T-helper 2 cell treated with Interferon-gamma antibody and Interleukin-4, amounts not matched to agents 5 μg/mL and 100 μg/mL, for 36 hours (primary cell): ENCODE measurements around the gene FCN2.

Experiments
- DNase-seq: peaks from one replicate; pipeline ENCODE4 v3.0.0; 2021; ENCODE audit warnings: low spot score
- H3K27ac Mint-ChIP-seq: one replicate; pipeline ENCODE4 v1.8.0; 2021; ENCODE audit warnings: mild to moderate bottlenecking, mixed read lengths
- H3K27me3 Mint-ChIP-seq: one replicate; pipeline ENCODE4 v1.8.0; 2021; ENCODE audit warnings: low read depth, mixed read lengths
- H3K36me3 Mint-ChIP-seq: one replicate; pipeline ENCODE4 v1.8.0; 2021; ENCODE audit warnings: low read depth, mixed read lengths
- H3K4me1 Mint-ChIP-seq: one replicate; pipeline ENCODE4 v1.8.0; 2021; ENCODE audit warnings: low read depth, mixed read lengths
- H3K4me3 Mint-ChIP-seq: one replicate; pipeline ENCODE4 v1.8.0; 2022; ENCODE audit warnings: mild to moderate bottlenecking, moderate library complexity, mixed read lengths
- H3K9me3 Mint-ChIP-seq: one replicate; pipeline ENCODE4 v1.8.0; 2021; ENCODE audit warnings: mixed read lengths

Gene FCN2

GRCh38 chr9:134869554-134870300, 10.9 kb upstream of the FCN2 start:
- no peaks in the 10 kb centered on the region for H3K27me3 Mint-ChIP-seq
- no peak for DNase-seq
- no peaks in the 10 kb centered on the region for H3K4me1 Mint-ChIP-seq
- no peaks in the 10 kb centered on the region for H3K9me3 Mint-ChIP-seq
- no peak overlapping the region for H3K4me3 Mint-ChIP-seq
- H3K27ac Mint-ChIP-seq = no peak overlapping the region
- no peaks in the 10 kb centered on the region for H3K36me3 Mint-ChIP-seq

GRCh38 chr9:134870301-134870694, 10.3 kb upstream of the FCN2 start:
- no peaks in the 10 kb centered on the region for H3K27me3 Mint-ChIP-seq
- H3K36me3 Mint-ChIP-seq = no peaks in the 10 kb centered on the region
- DNase-seq = no peak
- no peaks in the 10 kb centered on the region for H3K9me3 Mint-ChIP-seq
- no peaks in the 10 kb centered on the region for H3K4me1 Mint-ChIP-seq
- H3K27ac Mint-ChIP-seq = no peak overlapping the region
- H3K4me3 Mint-ChIP-seq = no peak overlapping the region

DNA sequence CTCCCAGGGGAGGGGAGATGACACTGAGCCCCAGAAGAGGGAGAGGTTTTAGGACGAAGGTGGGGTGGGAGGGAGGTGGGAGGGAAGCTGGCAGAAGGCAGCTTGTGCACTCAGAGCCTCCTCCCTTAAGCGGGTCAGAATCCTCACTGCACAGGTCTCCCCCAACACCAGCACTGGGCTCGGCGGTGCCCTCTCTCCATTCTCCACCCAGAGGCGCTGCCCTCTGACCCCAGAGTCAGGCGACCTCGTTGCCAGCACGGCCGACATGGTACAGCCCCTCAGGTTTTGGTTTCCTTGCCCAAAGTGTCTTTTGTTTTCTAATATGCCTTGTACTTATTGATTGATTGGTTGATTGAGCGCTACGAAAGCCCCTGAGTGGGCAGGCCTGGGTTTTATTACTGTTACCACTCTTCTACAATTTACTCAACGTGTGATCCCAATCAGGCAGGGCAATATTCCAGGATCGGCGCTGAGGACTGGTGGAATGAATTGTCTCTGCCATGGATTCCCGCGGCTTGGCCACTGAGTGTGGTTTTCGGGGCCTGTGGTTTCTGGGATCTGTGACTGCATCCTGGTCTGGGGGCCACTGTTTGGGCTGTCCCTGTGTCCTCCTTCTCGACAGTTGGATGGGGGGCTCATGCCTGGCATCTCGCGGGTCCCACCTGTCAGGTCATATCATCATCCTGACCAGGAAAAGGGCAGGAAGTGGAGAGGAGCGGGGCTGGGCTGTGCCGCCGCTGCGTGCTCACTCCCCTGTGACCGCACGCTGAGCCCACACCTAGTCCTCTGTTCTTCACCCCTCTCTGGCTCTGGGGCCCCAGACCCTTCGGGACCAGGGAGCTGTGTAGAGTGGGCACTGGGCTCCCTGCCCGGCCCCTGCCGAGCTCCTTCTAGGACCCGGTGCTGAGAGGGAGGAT, 9.6 kb upstream of the FCN2 start:
- H3K9me3 Mint-ChIP-seq = no peaks in the 10 kb centered on the region
- H3K4me1 Mint-ChIP-seq = no peaks in the 10 kb centered on the region
- no peaks in the 10 kb centered on the region for H3K36me3 Mint-ChIP-seq
- H3K27me3 Mint-ChIP-seq = no peaks in the 10 kb centered on the region
- no peak overlapping the region for H3K27ac Mint-ChIP-seq
- H3K4me3 Mint-ChIP-seq = no peak overlapping the region
- no peak for DNase-seq

- H3K27me3 Mint-ChIP-seq = no peaks in the 10 kb centered on the region
- H3K36me3 Mint-ChIP-seq = no peaks in the 10 kb centered on the region
- no peak overlapping the region for H3K4me3 Mint-ChIP-seq
- no peak for DNase-seq
- H3K4me1 Mint-ChIP-seq = no peaks in the 10 kb centered on the region
- H3K9me3 Mint-ChIP-seq = no peaks in the 10 kb centered on the region
- no peak overlapping the region for H3K27ac Mint-ChIP-seq
These were observed 8.8 kb upstream of the FCN2 start for GRCh38 chr9:134871697-134872340.

DNA sequence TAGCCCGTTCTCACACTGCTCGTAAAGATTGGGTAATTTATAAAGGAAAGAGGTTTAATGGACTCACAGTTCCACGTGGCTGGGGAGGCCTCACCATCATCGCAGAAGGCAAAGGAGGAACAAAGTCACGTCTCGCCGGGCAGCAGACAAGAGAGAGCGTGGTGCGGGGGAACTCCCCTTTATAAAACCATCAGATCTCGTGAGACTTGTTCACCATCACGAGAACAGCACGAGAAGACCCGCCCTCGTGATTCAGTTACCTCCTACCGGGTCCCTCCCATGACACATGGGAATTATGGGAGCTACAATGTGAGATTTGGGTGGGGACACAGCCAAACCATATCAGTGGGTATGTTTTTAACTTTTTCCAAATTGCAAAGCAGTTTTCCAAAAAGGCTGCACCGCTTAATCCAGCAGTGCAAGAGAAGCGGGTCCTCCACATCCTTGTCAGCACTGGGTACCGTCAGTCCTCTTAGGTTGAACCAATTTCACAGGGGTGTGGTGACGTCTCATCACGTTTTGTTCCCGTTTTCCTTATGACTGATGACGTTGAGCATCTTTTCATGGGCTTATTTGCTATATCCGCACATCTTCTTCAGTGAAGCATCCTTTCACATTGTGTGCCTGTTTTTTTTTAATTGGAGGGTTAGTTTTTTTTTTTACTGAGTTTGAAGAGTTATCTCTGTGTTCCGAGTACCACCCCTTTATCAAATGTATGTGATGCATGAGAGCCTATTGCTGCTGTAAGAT, 8.0 kb upstream of the FCN2 start:
- Mint-ChIP-seq H3K4me3 (no peak overlapping the region), H3K27me3 (no peaks in the 10 kb centered on the region), H3K27ac (no peak overlapping the region)

GRCh38 chr9:134875371-134875770, 5.2 kb upstream of the FCN2 start:
- no peak for DNase-seq
- no peak overlapping the region for H3K27ac Mint-ChIP-seq

More for the DNA sequence above, 8.0 kb upstream of the FCN2 start:
- DNase-seq = no peak
- no peaks in the 10 kb centered on the region for H3K36me3 Mint-ChIP-seq
- no peaks in the 10 kb centered on the region for H3K9me3 Mint-ChIP-seq
- no peaks in the 10 kb centered on the region for H3K4me1 Mint-ChIP-seq

DNA sequence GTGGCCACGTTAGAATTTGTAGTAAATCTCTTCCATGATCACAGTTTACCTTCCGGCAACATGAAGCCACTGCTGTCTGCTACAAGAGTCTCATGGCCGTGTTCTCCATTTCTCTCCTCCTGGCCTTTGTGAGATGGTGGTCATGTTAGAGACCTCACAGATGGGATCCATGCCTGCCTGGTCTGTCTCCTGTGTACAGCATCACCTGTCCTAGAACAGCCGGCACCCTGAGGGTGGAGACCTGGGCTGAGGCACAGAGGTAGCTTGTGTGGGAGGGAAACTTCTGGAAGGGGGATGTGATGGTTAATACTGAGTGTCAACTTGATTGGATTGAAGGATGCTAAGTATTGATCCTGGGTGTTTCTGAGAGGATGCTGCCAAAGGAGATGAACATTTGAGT, 3.1 kb upstream of the FCN2 start:
- H3K27me3 Mint-ChIP-seq = no peaks in the 10 kb centered on the region
- no peak for DNase-seq
- H3K4me1 Mint-ChIP-seq = no peaks in the 10 kb centered on the region
- H3K9me3 Mint-ChIP-seq = no peaks in the 10 kb centered on the region
- no peak overlapping the region for H3K4me3 Mint-ChIP-seq
- H3K36me3 Mint-ChIP-seq = no peaks in the 10 kb centered on the region
- no peak overlapping the region for H3K27ac Mint-ChIP-seq

More at GRCh38 chr9:134875371-134875770, 5.2 kb upstream of the FCN2 start:
- Mint-ChIP-seq H3K4me1 (no peaks in the 10 kb centered on the region), H3K36me3 (no peaks in the 10 kb centered on the region), H3K9me3 (no peaks in the 10 kb centered on the region), H3K4me3 (no peak overlapping the region), H3K27me3 (no peaks in the 10 kb centered on the region)

DNA sequence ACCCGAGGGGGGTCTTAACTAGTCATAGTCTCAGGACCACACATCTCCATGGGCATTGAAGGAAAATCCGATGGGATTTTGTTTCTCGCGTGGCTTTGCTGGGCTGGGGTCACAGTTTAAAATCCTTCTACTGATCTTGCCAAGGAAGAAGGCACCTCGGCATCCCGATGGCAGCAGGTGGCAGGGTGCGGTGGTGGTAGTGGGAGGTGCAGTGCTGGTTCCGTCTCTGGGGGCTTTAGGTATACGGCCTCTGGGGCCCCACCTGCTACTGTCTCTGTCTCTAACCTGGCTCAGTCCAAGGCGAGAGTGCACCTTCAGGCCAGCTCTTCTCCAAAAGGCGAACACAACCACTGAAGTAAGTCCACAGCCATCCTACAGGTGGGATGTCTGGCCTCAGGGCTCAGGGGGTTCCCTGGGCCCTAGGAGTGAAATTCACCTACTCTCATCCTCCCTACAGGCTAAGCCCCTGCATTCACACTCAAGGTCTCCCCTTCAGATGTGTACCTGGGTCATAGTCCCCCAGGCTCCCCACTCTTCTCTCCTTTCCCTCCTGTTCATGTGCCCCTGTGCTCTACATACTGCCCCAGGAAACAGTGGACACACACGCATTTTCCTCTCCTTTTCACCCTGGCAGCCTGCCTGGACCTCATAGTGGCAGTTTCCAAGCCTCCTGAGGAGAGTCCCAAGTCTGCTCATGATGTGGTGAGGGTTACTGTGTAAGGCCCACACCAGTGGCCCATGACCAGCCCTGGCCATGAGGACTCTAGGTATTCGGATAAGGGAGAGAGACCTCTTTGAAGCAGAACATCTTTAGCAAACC, 736 bp upstream of the FCN2 start:
- Mint-ChIP-seq H3K4me1 (no peaks in the 10 kb centered on the region), H3K36me3 (no peaks in the 10 kb centered on the region), H3K4me3 (no peak overlapping the region), H3K27ac (no peak overlapping the region), H3K9me3 (no peaks in the 10 kb centered on the region), H3K27me3 (no peaks in the 10 kb centered on the region)
- no peak for DNase-seq

- Mint-ChIP-seq H3K27ac (no peak overlapping the region), H3K4me3 (no peak overlapping the region), H3K4me1 (no peaks in the 10 kb centered on the region), H3K36me3 (no peaks in the 10 kb centered on the region), H3K27me3 (no peaks in the 10 kb centered on the region), H3K9me3 (no peaks in the 10 kb centered on the region)
- DNase-seq = no peak
These were observed 682 bp downstream of the FCN2 start for GRCh38 chr9:134881313-134881670.

DNA sequence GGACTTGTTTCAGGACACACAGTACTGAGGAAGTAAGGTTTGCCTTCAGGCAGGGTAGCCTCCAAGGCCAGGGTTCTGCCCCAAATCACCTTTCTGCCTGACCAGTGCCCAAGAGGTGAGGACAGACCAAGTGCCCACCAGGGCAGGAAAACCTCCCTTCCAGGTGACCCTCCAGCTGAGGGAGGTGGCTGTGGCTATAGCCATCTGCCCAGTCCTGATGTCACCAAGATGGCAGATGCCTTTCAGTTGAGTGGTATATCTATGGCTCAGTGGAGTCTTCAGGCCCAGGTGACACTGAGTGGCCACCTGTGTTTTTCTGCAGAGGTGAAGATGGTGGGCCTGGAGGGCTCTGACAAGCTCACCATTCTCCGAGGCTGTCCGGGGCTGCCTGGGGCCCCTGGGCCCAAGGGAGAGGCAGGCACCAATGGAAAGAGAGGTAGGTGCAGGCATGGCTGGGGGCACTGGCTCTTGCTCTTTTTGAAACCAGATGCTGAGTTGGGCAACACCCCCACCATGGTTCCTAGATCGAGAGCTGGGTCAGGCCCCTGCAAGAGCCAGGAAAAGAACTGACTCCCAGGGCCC, 1.7 kb downstream of the FCN2 start:
- H3K27me3 Mint-ChIP-seq = no peaks in the 10 kb centered on the region

GRCh38 chr9:134883040-134883782, 2.6 kb downstream of the FCN2 start:
- no peaks in the 10 kb centered on the region for H3K36me3 Mint-ChIP-seq
- no peaks in the 10 kb centered on the region for H3K4me1 Mint-ChIP-seq
- no peak for DNase-seq
- no peaks in the 10 kb centered on the region for H3K9me3 Mint-ChIP-seq
- H3K4me3 Mint-ChIP-seq = no peak overlapping the region
- H3K27me3 Mint-ChIP-seq = peaks cover 2% of the 10 kb centered on the region
- no peak overlapping the region for H3K27ac Mint-ChIP-seq

More for the DNA sequence above, 1.7 kb downstream of the FCN2 start:
- no peak for DNase-seq
- Mint-ChIP-seq H3K4me1 (no peaks in the 10 kb centered on the region), H3K4me3 (no peak overlapping the region), H3K36me3 (no peaks in the 10 kb centered on the region), H3K9me3 (no peaks in the 10 kb centered on the region), H3K27ac (no peak overlapping the region)

DNA sequence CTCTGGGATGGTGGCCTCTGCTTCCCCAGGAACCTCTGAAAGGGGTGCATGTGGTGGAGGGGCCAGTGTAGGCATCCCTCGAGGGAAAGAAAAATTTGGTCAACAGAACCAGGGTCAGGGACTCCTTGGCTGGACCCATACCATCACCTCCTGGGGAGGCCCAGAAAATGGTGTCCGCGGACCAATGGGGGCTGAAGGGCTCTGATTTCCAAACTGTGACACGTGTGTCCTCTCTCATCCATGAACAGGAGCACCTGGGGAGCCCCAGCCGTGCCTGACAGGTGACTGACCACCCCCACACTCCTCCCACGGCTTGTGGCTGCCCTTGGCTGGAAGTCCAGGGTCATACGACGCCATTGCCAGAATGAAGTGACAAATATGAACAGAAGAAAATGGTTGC, 3.9 kb downstream of the FCN2 start:
- peaks cover 2% of the 10 kb centered on the region for H3K27me3 Mint-ChIP-seq

More for the DNA sequence above, 3.9 kb downstream of the FCN2 start:
- H3K36me3 Mint-ChIP-seq = no peaks in the 10 kb centered on the region
- H3K4me1 Mint-ChIP-seq = no peaks in the 10 kb centered on the region
- no peak for DNase-seq
- no peaks in the 10 kb centered on the region for H3K9me3 Mint-ChIP-seq
- H3K4me3 Mint-ChIP-seq = no peak overlapping the region
- H3K27ac Mint-ChIP-seq = no peak overlapping the region
